WERI-Rb-1 (cell line): ENCODE measurements around the gene COMP.

Experiments used
- DNase-seq: peaks from one replicate; pipeline ENCODE4 v3.0.0-alpha.2; 2020
- H3K27ac ChIP-seq: fragments of 250-450 bp; sonication (Bioruptor Pico); 2 replicates; pipeline ENCODE4 v1.5.1; 2020; ENCODE audit warnings: mild to moderate bottlenecking, moderate library complexity
- H3K27me3 ChIP-seq: fragments of 250-450 bp; sonication (Bioruptor Pico); 2 replicates; pipeline ENCODE4 v1.5.1; 2021; ENCODE audit warnings: mild to moderate bottlenecking, low read depth, moderate library complexity; ENCODE audit not compliant: insufficient read depth, severe bottlenecking
- H3K36me3 ChIP-seq: fragments of 250-450 bp; sonication (Bioruptor Pico); 2 replicates; pipeline ENCODE4 v1.5.1; 2020; ENCODE audit warnings: mild to moderate bottlenecking, moderate library complexity
- H3K4me3 ChIP-seq: 2 replicates; pipeline ENCODE4 v1.5.1; 2011; ENCODE audit warnings: low read depth, mild to moderate bottlenecking, control low read depth, low read length
- H3K9me3 ChIP-seq: fragments of 250-450 bp; sonication (Bioruptor Pico); 2 replicates; pipeline ENCODE4 v1.5.1; 2021; ENCODE audit warnings: mild to moderate bottlenecking, moderate library complexity; ENCODE audit not compliant: severe bottlenecking
- TF ChIP-seq, protein P1 (sequence below): IDR thresholded peaks from 2 replicates; pipeline ENCODE4 v1.5.1; 2011; ENCODE audit warnings: low read depth, mild to moderate bottlenecking, control low read depth, inconsistent platforms, low read length

The COMP gene

DNA sequence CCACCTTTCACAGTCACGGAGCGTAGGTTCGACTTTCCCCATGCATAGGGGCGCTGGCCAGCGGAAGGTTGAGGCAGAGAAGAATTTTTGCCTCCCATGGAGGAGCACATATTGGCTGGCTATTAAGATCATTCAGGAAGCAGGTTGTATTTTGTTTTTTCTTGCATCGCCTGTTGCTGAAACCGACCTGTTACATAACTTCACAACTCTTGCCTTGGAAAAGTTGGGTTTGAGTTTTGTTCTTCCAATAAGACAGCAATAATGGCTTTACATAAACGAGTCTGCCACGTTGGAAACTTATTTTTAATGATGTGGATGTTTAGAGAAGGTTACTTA is 42.0 kb upstream of the COMP start:
- TF ChIP-seq, protein P1, sequence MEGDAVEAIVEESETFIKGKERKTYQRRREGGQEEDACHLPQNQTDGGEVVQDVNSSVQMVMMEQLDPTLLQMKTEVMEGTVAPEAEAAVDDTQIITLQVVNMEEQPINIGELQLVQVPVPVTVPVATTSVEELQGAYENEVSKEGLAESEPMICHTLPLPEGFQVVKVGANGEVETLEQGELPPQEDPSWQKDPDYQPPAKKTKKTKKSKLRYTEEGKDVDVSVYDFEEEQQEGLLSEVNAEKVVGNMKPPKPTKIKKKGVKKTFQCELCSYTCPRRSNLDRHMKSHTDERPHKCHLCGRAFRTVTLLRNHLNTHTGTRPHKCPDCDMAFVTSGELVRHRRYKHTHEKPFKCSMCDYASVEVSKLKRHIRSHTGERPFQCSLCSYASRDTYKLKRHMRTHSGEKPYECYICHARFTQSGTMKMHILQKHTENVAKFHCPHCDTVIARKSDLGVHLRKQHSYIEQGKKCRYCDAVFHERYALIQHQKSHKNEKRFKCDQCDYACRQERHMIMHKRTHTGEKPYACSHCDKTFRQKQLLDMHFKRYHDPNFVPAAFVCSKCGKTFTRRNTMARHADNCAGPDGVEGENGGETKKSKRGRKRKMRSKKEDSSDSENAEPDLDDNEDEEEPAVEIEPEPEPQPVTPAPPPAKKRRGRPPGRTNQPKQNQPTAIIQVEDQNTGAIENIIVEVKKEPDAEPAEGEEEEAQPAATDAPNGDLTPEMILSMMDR = no peak
- Histone ChIP-seq H3K9me3 (no peaks in the 10 kb centered on the region), H3K27me3 (no peaks in the 10 kb centered on the region), H3K36me3 (peaks cover 46% of the 10 kb centered on the region), H3K4me3 (peak overlapping the region; percentile 78), H3K27ac (no peak overlapping the region; the same call in 1 of the 2 replicates)
- DNase-seq = no peak

DNA sequence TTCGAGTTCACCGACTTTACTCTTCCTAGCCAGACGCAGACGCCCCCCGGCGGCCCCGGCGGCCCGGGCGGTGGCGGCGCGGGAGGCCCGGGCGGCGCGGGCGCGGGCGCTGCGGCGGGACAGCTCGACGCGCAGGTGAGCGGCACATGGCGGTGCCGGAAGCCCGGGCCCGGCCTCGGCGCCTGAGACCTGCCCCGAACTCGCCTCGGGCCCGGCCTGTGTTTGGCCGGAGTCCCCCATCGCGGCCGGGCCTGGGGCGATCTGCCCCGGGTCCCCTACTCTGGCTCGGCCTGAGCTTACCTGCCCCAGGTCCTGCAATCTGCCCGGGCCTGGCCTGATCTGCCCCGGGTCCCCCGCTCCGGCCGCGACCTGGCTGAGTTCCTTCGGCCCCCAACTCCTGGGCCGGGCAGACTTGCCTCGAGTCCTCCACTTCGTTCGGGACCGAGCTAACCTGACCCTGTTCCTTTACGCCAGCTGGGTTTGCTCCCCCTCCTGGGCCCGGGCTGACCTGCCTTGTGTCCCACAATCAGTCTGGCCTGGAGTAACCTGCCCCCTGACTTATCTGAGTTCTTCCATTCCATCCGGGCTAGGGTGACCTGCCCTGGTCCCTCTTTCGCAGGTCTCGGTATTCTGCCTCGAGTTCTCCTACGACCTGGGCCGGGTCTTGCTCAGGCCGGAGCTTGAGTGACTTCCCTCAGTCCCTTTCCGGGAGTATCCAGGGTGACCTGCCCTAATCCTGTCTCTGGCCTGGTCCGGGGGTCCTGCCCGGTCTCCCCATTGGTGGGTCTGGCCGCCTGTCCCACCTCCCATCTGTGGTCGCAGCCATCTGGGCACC is 41.4 kb upstream of the COMP start:
- no peaks in the 10 kb centered on the region for H3K9me3 ChIP-seq
- H3K36me3 ChIP-seq = peaks cover 40% of the 10 kb centered on the region
- H3K27ac ChIP-seq = peak overlapping the region; percentile 89
- DNase-seq = peak; percentile 58
- no peaks in the 10 kb centered on the region for H3K27me3 ChIP-seq
- H3K4me3 ChIP-seq = peak overlapping the region; percentile 78
- TF ChIP-seq, protein P1 = peak; percentile 45

DNA sequence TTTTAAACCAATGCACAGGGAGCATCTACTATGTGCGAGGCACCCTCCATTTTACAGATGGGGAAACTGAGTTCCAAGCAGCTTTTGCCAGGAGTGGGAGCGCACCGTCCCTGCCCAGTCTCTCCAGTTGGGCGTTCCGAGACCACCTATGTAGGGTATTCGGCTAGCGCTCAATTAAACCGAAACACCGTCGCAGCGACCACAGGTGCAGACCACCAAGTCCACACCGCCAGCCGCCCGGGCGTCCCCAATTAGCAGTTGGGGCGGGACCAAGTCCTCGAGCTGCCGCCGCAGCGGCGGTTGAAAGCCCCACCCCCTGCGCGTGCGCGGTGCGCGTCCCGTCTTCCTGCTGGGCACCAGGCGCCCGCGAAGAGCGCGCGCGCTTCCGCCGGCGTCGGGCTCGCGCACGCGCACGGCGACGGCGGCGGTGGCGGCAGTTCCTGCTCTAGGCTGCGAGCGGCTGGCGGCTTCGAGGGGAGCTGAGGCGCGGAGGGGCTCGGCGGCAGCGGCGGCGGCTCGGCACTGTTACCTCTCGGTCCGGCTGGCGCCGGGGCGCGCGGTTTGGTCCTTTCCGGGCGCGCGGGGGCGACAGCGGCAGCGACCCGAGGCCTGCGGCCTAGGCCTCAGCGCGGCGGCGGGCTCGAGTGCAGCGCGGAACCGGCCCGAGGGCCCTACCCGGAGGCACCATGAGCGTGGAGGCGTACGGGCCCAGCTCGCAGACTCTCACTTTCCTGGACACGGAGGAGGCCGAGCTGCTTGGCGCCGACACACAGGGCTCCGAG is 40.6 kb upstream of the COMP start, which contains the start of gene UPF1:
TSS of gene UPF1 (plus strand) at position 436 of the 782 bp plus-strand sequence. CDS start at position 687, 251 bp downstream.
- TF ChIP-seq, protein P1 = no peak
- Histone ChIP-seq H3K27me3 (no peaks in the 10 kb centered on the region), H3K4me3 (peak within 1 kb of the TSS; percentile 78), H3K9me3 (no peaks in the 10 kb centered on the region), H3K27ac (peak within 1 kb of the TSS; percentile 89), H3K36me3 (peaks cover 33% of the 10 kb centered on the region)
- DNase-seq = peak; percentile 96

DNA sequence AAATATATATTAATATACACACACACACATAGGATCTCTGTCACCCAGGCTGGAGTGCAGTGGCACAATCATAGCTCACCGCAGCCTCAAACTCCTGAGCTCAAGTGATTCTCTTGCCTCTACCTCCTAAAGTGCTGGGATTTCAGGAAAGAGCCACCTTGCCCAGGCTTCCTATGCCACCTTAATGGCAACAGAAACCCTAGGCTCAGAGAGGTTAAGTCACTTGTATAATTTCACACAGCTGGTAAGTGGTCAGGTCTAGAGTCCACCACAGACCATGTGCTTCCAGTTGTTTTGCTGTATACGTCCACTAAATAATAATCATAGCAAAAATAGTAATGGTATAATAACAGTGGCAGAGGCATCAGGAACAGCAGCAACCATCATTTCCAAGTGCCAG is 39.4 kb upstream of the COMP start:
- no peaks in the 10 kb centered on the region for H3K27me3 ChIP-seq
- H3K36me3 ChIP-seq = peaks cover 24% of the 10 kb centered on the region
- TF ChIP-seq, protein P1 = no peak
- no peak overlapping the region for H3K27ac ChIP-seq
- no peaks in the 10 kb centered on the region for H3K9me3 ChIP-seq
- DNase-seq = no peak
- no peak overlapping the region for H3K4me3 ChIP-seq

DNA sequence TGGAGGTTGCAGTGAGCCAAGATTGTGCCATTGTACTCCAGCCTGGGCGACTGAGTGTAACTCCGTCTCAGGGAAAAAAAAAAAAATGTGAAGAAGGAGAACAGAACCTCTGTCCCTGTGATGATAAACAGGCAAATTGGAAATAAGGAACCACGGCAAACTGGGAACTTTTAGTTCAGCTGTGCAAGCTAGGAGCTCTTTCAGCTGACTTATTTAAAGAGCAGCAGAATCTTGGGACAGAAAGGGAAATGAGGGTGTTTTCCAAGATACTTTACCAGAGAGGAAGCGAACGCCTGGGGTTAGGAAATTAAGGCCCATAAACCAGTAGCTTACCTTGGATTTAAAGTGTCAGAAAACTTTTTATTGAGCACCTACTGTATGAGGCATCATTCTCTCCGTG is 37.7 kb upstream of the COMP start:
- H3K9me3 ChIP-seq = no peaks in the 10 kb centered on the region
- peaks cover 7% of the 10 kb centered on the region for H3K36me3 ChIP-seq
- H3K27me3 ChIP-seq = no peaks in the 10 kb centered on the region
- no peak for DNase-seq
- no peak overlapping the region for H3K27ac ChIP-seq
- TF ChIP-seq, protein P1 = no peak
- no peak overlapping the region for H3K4me3 ChIP-seq
